RWPE1 (cell line): ENCODE data around the gene TRAPPC3.

ENCODE experiments used
- CTCF ChIA-PET: fragments of 350-600 bp; sonication (Branson Sonifier 250); formaldehyde crosslinking; extraction: SDS; loops from one replicate; lab custom pipeline; 2021; lab: Yijun Ruan, JAX
- POLR2A ChIA-PET: fragments of 400-600 bp; formaldehyde crosslinking; extraction: SDS; loops from one replicate; lab custom pipeline; 2020; ENCODE audit warnings: antibody characterized with exemption; ENCODE audit not compliant: low non-redundant PET; lab: Yijun Ruan, JAX
- DNase-seq: peaks from one replicate; pipeline ENCODE4 v3.0.0; 2012; ENCODE audit warnings: low spot score
- H3K27ac ChIP-seq: fragments of 450-650 bp; 2 replicates; pipeline ENCODE4 v1.5.1; 2017
- CTCF ChIP-seq: fragments of 450-650 bp; conservative IDR thresholded peaks from 2 replicates; pipeline ENCODE4 v1.5.1; 2017; ENCODE audit warnings: low read depth, mild to moderate bottlenecking

TRAPPC3 gene

GRCh38 chr1:36157973-36158826, 8.9 kb upstream of the TRAPPC3 start:
- peak overlapping the region; percentile 99 for H3K27ac ChIP-seq
- DNase-seq = no peak
- CTCF ChIA-PET = no interaction called here
- TF ChIP-seq CTCF = no peak
- POLR2A ChIA-PET = no interaction called here

- ChIA-PET POLR2A (interaction anchor here (0.6 to 0.8 kb wide), 2 partner anchors 30 to 124 kb away, joined by 3 to 4 read pairs; no protein-coding TSS in a partner anchor), CTCF (no interaction called here)
- DNase-seq = no peak
- peak overlapping the region; percentile 99 for H3K27ac ChIP-seq
- no peak for TF ChIP-seq CTCF
These were observed 8.0 kb upstream of the TRAPPC3 start for GRCh38 chr1:36157115-36157903.

GRCh38 chr1:36156329-36157114, 7.2 kb upstream of the TRAPPC3 start:
- DNase-seq = no peak
- CTCF ChIA-PET = interaction anchor here (1.1 kb wide), 1 partner anchor 32 kb away, joined by 4 read pairs; no protein-coding TSS in a partner anchor
- POLR2A ChIA-PET = interaction anchor here (0.6 to 0.8 kb wide), 2 partner anchors 31 to 125 kb away, joined by 3 to 4 read pairs; no protein-coding TSS in a partner anchor
- TF ChIP-seq CTCF = no peak
- peak overlapping the region; percentile 99 for H3K27ac ChIP-seq

- DNase-seq = peak; percentile 81
- CTCF ChIA-PET = interaction anchor here (1.1 kb wide), 1 partner anchor 32 kb away, joined by 4 read pairs; no protein-coding TSS in a partner anchor
- no peak for TF ChIP-seq CTCF
- POLR2A ChIA-PET = no interaction called here
- H3K27ac ChIP-seq = peak within 1 kb of the TSS; percentile 99
These were observed 6.4 kb upstream of the TRAPPC3 start, which contains the start of gene MAP7D1 for GRCh38 chr1:36155408-36156328. Gene MAP7D1, plus strand, starts transcription at chr1:36156160. Its CDS starts 258 bp downstream, at chr1:36156418.

GRCh38 chr1:36154765-36155407, 5.6 kb upstream of the TRAPPC3 start:
- CTCF ChIA-PET = no interaction called here
- peak overlapping the region; percentile 99 for H3K27ac ChIP-seq
- POLR2A ChIA-PET = no interaction called here
- TF ChIP-seq CTCF = no peak
- DNase-seq = no peak
